ENCODE results near the gene ANKRD6.

DNA sequence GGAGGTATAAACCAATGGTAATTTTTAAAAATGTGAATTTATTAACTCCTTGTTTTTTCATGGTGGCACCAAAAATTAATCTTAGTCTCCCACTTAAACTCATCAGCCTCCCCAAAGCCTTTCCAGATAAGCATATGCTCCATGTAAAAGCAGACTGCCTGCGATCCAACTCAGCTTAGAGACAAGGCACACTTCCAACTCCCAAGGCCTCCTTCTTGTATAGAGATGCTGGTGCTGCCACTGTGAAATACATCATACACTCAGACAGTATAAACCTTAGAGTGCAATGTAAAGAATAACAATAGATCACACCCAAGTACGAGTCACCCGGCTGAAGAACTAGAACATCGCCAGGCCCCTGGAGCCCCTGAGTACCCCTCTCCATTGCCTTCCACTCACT, 2.0 kb downstream of the ANKRD6 start:
- TF ChIP-seq, protein P1, sequence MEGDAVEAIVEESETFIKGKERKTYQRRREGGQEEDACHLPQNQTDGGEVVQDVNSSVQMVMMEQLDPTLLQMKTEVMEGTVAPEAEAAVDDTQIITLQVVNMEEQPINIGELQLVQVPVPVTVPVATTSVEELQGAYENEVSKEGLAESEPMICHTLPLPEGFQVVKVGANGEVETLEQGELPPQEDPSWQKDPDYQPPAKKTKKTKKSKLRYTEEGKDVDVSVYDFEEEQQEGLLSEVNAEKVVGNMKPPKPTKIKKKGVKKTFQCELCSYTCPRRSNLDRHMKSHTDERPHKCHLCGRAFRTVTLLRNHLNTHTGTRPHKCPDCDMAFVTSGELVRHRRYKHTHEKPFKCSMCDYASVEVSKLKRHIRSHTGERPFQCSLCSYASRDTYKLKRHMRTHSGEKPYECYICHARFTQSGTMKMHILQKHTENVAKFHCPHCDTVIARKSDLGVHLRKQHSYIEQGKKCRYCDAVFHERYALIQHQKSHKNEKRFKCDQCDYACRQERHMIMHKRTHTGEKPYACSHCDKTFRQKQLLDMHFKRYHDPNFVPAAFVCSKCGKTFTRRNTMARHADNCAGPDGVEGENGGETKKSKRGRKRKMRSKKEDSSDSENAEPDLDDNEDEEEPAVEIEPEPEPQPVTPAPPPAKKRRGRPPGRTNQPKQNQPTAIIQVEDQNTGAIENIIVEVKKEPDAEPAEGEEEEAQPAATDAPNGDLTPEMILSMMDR (IDR thresholded peaks at IDR 0.05), result no peak
- TF ChIP-seq SMC3 (IDR thresholded peaks at IDR 0.05; ENCODE audit: low read depth, low read length), result no peak
